ENCODE results near the gene SAMD14. TPM values are rescaled to one million over a fixed set of nuclear protein-coding genes. Genes with fewer than 3 reads are reported as not detected.
A peak's percentile ranks its signal among the peaks of the same experiment; 100 is the strongest.

SAMD14 gene
- total RNA-seq, 1 donor from 2014 or later, result 21.5 TPM

DNA sequence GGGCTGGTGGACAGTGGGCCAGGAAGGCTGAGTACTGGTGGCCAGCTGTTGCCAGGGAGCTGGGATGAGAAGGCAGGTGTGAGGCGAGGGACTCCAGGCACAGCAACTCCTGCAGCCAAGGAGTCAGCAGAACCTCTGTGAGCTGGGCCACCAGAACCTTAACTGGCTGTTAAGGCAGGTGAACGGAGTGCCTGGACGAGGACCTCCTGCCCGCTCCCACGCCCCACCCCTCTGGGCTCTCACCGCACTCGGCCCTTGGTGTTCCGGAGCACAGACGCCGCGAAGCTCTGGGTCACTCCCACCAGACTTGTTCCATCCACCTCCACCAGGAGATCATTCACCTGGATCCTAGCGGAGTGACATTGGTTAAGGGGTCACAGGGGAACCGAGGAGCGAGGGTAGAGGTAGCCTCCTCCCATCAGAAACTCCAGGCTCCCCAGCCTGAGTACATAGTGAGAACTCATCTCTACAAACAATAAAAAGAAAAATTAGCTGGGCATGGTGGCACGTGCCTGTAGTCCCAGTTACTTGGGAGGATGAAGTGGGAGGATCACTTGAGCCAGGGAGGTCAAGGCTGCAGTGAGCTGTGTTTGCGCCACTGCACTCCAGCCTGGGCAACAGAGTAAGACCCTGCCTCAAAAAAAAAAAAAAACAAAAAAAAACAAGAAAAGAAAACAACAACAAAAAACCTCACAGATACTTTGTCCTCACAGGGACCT lies 11.2 kb upstream of the SAMD14 start:
- ATAC-seq (no peak), DNase-seq (no peak)
- no peaks in the 10 kb centered on the region for H3K9me3 ChIP-seq
- intact Hi-C loops (cut with DNase I), result no loop called here
- TF ChIP-seq CTCF (IDR thresholded peaks at IDR 0.05), result no peak
- no peaks in the 10 kb centered on the region for H3K27me3 ChIP-seq
- peak overlapping the region; percentile 71 for H3K27ac ChIP-seq
- H3K36me3 ChIP-seq, result peaks cover 89% of the 10 kb centered on the region
- no peak overlapping the region for H3K4me3 ChIP-seq
- peaks cover 33% of the 10 kb centered on the region for H3K4me1 ChIP-seq

GRCh38 chr17:50139950-50140885 lies 10.3 kb upstream of the SAMD14 start:
- ATAC-seq (peak; percentile 91), DNase-seq (peak; percentile 88)
- peaks cover 97% of the 10 kb centered on the region for H3K36me3 ChIP-seq
- peak; percentile 97 for TF ChIP-seq CTCF (IDR thresholded peaks at IDR 0.05)
- no peaks in the 10 kb centered on the region for H3K27me3 ChIP-seq
- peak overlapping the region; percentile 71 for H3K27ac ChIP-seq
- intact Hi-C loops (cut with DNase I), result no loop called here
- H3K4me3 ChIP-seq, result no peak overlapping the region
- peaks cover 27% of the 10 kb centered on the region for H3K4me1 ChIP-seq
- H3K9me3 ChIP-seq, result no peaks in the 10 kb centered on the region

- no peaks in the 10 kb centered on the region for H3K27me3 ChIP-seq
- peaks cover 97% of the 10 kb centered on the region for H3K36me3 ChIP-seq
- peak overlapping the region; percentile 71 for H3K27ac ChIP-seq
- H3K4me1 ChIP-seq, result peaks cover 27% of the 10 kb centered on the region
- ATAC-seq (no peak), DNase-seq (no peak)
- no peak for TF ChIP-seq CTCF (IDR thresholded peaks at IDR 0.05)
- no peaks in the 10 kb centered on the region for H3K9me3 ChIP-seq
- intact Hi-C loops (cut with DNase I), result no loop called here
- H3K4me3 ChIP-seq, result no peak overlapping the region
Observed at GRCh38 chr17:50139185-50139783, 9.3 kb upstream of the SAMD14 start.

DNA sequence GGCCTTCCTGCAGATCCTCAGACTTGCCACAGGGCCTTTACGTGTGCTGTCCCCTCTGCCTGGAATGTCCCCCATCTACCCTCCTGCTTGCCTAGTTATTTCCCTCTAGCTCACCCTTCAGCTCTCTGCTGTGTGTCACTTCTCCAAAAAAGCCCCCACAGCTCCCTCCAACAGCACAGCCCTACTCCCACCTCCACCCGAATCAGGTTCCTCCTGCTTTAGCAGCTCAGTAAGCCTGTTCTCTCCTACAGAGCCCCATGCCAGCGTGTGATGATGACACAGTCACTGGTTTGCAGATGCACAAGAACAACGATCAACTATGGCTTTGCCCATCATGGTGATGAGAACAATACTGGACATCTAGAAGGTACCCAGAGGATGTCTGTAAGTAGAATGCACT lies 7.1 kb upstream of the SAMD14 start:
- Histone ChIP-seq H3K27me3 (no peaks in the 10 kb centered on the region), H3K4me3 (no peak overlapping the region), H3K4me1 (peaks cover 14% of the 10 kb centered on the region), H3K27ac (no peak overlapping the region), H3K9me3 (no peaks in the 10 kb centered on the region), H3K36me3 (peaks cover 75% of the 10 kb centered on the region)
- no peak for DNase-seq
- TF ChIP-seq CTCF (IDR thresholded peaks at IDR 0.05), result no peak
- intact Hi-C loops (cut with DNase I), result no loop called here
- ATAC-seq, result no peak

DNA sequence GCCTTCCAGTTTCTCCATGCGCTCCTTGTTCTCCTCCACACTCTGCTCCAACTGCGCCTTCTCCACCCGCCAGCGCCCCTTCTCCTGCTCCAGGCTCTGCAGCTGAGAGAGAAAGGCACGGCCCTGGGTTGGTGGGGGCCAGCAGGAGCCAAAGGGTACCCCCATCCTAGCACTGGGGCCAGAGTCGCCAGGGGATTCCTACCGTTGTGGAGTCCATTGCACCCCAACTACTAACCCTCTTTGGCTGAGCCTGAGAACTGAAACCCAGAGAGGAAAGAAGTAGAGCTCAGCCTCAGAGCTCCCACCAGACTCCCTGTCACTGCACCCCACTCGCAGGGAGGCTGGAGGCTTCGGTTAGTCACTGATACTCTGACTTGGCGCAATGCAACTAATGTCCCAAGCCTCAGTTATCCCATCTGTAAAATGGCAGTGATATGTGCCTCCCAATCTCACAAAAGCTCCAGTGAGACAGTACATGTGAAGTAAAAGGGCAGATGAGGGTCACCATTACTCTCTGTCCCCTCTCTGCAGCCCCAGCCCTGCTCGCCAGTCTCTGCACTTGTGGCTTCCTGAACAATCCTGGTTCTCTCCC lies 6.2 kb upstream of the SAMD14 start:
- no peaks in the 10 kb centered on the region for H3K27me3 ChIP-seq
- H3K4me3 ChIP-seq, result no peak overlapping the region
- intact Hi-C loops (cut with DNase I), result no loop called here
- no peaks in the 10 kb centered on the region for H3K9me3 ChIP-seq
- no peak overlapping the region for H3K27ac ChIP-seq
- peaks cover 66% of the 10 kb centered on the region for H3K36me3 ChIP-seq
- peaks cover 12% of the 10 kb centered on the region for H3K4me1 ChIP-seq
- ATAC-seq (no peak), DNase-seq (no peak)
- no peak for TF ChIP-seq CTCF (IDR thresholded peaks at IDR 0.05)
